K562 (cell line): ENCODE data around the gene TAF10. TPM values are rescaled to one million over a fixed set of nuclear protein-coding genes. Genes with fewer than 3 reads are reported as not detected.
A peak's percentile ranks its signal among the peaks of the same experiment; 100 is the strongest.

Experiments
- ATAC-seq: fragments of 200-7000 bp; cut with Tn5 transposase; 3 replicates; pipeline ENCODE4 v1.9.1; 2020; ENCODE audit warnings: moderate library complexity
- BruUV-seq: library from RNA; stranded (reverse); fragments of 400-500 nt; replicated peaks from 2 replicates; lab custom pipeline; 2021; lab: Mats Ljungman, UMichigan
- CTCF ChIA-PET: fragments of 300-600 bp; formaldehyde crosslinking; extraction: SDS; loops from one replicate; lab custom pipeline; 2021; ENCODE audit warnings: low intra/inter-chr PET ratio; lab: Yijun Ruan, JAX
- POLR2A ChIA-PET: fragments of 300-600, 350-650 bp; sonication (Branson Sonifier 250); formaldehyde crosslinking; extraction: SDS; loops from one replicate; lab custom pipeline; 2021; ENCODE audit warnings: antibody characterized with exemption, inconsistent platforms; lab: Yijun Ruan, JAX
- DNase-seq, 4 experiments: peaks; one replicate each; pipeline versions ENCODE4 v3.0.0 to v3.0.0-alpha.2; 2011 to 2018; ENCODE audit warnings: low spot score in 3 of 4, mixed read lengths in 3 of 4; ENCODE audit errors: extremely low read depth in 1 of 4
- FAIRE-seq: peaks from 2 replicates; lab custom pipeline; 2011; peaks lifted over from hg19 to GRCh38; lab: Jason Lieb, UNC
- H2AFZ ChIP-seq: 2 replicates; pipeline ENCODE4 v1.6.0; 2011; ENCODE audit warnings: low read depth, low read length, control low read depth, inconsistent platforms
- H3K27ac ChIP-seq: fragments of 200-600 bp; 3 replicates; pipeline ENCODE4 v1.8.0; 2011; ENCODE audit warnings: low read depth, mild to moderate bottlenecking, control low read depth, inconsistent platforms, low read length, moderate library complexity, mixed read lengths; ENCODE audit errors: extremely low read depth
- H3K27me3 ChIP-seq, 2 experiments: fragments of 300-600 bp in 1 of 2; 2 replicates in 1 of 2; 3 replicates in 1 of 2; pipeline versions ENCODE4 v1.6.0 to v1.8.0; 2011; ENCODE audit warnings: inconsistent platforms in 2 of 2, low read length in 2 of 2, mild to moderate bottlenecking in 1 of 2, mixed read lengths in 1 of 2, moderate library complexity in 1 of 2; ENCODE audit not compliant: control insufficient read depth in 2 of 2, insufficient read depth in 2 of 2
- H3K36me3 ChIP-seq: fragments of 300-600 bp; 3 replicates; pipeline ENCODE4 v1.8.0; 2011; ENCODE audit warnings: mild to moderate bottlenecking, low read length, inconsistent platforms; ENCODE audit not compliant: control insufficient read depth, insufficient read depth
- H3K4me1 ChIP-seq, 2 experiments: fragments of 200-600 bp in 1 of 2; replicated peaks in 1 of 2; 2 replicates in 1 of 2; 3 replicates in 1 of 2; pipeline versions ENCODE4 v1.5.1 to v1.8.0; 2011; ENCODE audit warnings: inconsistent platforms in 2 of 2, low read length in 2 of 2, mild to moderate bottlenecking in 1 of 2, mixed read lengths in 1 of 2, moderate library complexity in 1 of 2; ENCODE audit not compliant: control insufficient read depth in 2 of 2, insufficient read depth in 2 of 2
- H3K4me2 ChIP-seq: 2 replicates; pipeline ENCODE4 v1.6.1; 2011; ENCODE audit warnings: low read length, control low read depth, inconsistent platforms, mixed read lengths; ENCODE audit not compliant: insufficient read depth
- H3K4me3 ChIP-seq: fragments of 200-600 bp; sonication (generic), shearing (Covaris generic); 2 replicates; pipeline ENCODE4 v1.5.1; 2016; ENCODE audit warnings: control low read depth, inconsistent platforms
- H3K79me2 ChIP-seq: fragments of 200-600 bp; 3 replicates; pipeline ENCODE4 v1.8.0; 2011; ENCODE audit warnings: low read length, inconsistent platforms; ENCODE audit not compliant: control insufficient read depth, insufficient read depth
- H3K9ac ChIP-seq, 2 experiments: 2 replicates each; pipeline versions ENCODE4 v1.6.0 to v1.6.1; 2011; ENCODE audit warnings: low read depth in 2 of 2, low read length in 2 of 2, control low read depth in 1 of 2, inconsistent platforms in 1 of 2, mild to moderate bottlenecking in 1 of 2, mixed read lengths in 1 of 2; ENCODE audit not compliant: insufficient read depth in 1 of 2
- H3K9me1 ChIP-seq: one replicate; pipeline ENCODE4 v1.6.0; 2011; ENCODE audit warnings: inconsistent platforms, mild to moderate bottlenecking, low read length, moderate library complexity; ENCODE audit not compliant: control insufficient read depth, insufficient read depth
- H3K9me3 ChIP-seq: replicated peaks from 2 replicates; pipeline ENCODE4 v1.5.1; 2011; ENCODE audit warnings: low read depth, low read length, inconsistent platforms; ENCODE audit not compliant: control insufficient read depth, insufficient read depth
- H4K20me1 ChIP-seq: replicated peaks from 2 replicates; pipeline ENCODE4 v1.6.1; 2011; ENCODE audit warnings: low read length, inconsistent platforms, mixed read lengths; ENCODE audit not compliant: control insufficient read depth, insufficient read depth
- ARHGAP35 ChIP-seq: fragments of 450-650 bp; IDR thresholded peaks from 2 replicates; pipeline ENCODE4 v1.6.1; 2018; ENCODE audit not compliant: partially characterized antibody
- BACH1 ChIP-seq: fragments of 200-800 bp; sonication (Bioruptor generic); IDR thresholded peaks from 2 replicates; pipeline ENCODE4 v1.6.1; 2016; ENCODE audit warnings: missing genetic modification characterization, missing compliant biosample characterization
- ERF ChIP-seq: fragments of 450-650 bp; formaldehyde crosslinking; IDR thresholded peaks from 2 replicates; pipeline ENCODE4 v1.4.0; 2020; ENCODE audit warnings: mild to moderate bottlenecking, mixed read lengths
- HDAC1 ChIP-seq, 2 experiments: fragments of 450-650 bp; IDR thresholded peaks; 2 replicates each; pipeline ENCODE4 v1.6.1; 2016 to 2017; ENCODE audit warnings: inconsistent platforms in 1 of 2, mild to moderate bottlenecking in 1 of 2, moderate library complexity in 1 of 2
- NFE2 ChIP-seq: IDR thresholded peaks from 2 replicates; pipeline ENCODE4 v1.6.1; 2014; ENCODE audit warnings: antibody characterized with exemption, low read depth
- NFIC ChIP-seq: fragments of 450-650 bp; IDR thresholded peaks from 2 replicates; pipeline ENCODE4 v1.6.1; 2017; ENCODE audit warnings: mild to moderate bottlenecking, inconsistent platforms
- NFXL1 ChIP-seq: fragments of 450-650 bp; formaldehyde crosslinking; IDR thresholded peaks from 2 replicates; pipeline ENCODE4 v1.4.0; 2021; ENCODE audit warnings: mild to moderate bottlenecking
- PHB2 ChIP-seq: fragments of 450-650 bp; IDR thresholded peaks from 2 replicates; pipeline ENCODE4 v1.6.1; 2017; ENCODE audit warnings: low read depth
- POLR3A ChIP-seq: IDR thresholded peaks from 2 replicates; pipeline ENCODE4 v1.6.1; 2011; ENCODE audit warnings: borderline replicate concordance, mild to moderate bottlenecking, moderate library complexity; ENCODE audit not compliant: insufficient read length, insufficient read depth; ENCODE audit errors: extremely low read depth
- RBM17 ChIP-seq: fragments of 200-400 bp; formaldehyde crosslinking; IDR thresholded peaks from 2 replicates; pipeline ENCODE4 v1.6.1; 2017; ENCODE audit warnings: low read depth, mild to moderate bottlenecking, low read length, borderline replicate concordance
- TBP ChIP-seq: optimal IDR thresholded peaks from 2 replicates; pipeline ENCODE3; 2011; ENCODE audit warnings: low read depth, low read length, improper control_type of control experiment
- ZNF76 ChIP-seq: fragments of 250-450 bp; sonication (Bioruptor Pico); IDR thresholded peaks from 2 replicates; pipeline ENCODE4 v1.4.0; 2020; ENCODE audit warnings: mild to moderate bottlenecking, moderate library complexity, borderline replicate concordance
- WGBS: fragments of 100-300 bp; shearing (Covaris generic); methylation state at CpG from one replicate; pipeline ENCODE4 v1.1.6; 2016; ENCODE audit warnings: low coverage, mixed read lengths; ENCODE audit not compliant: insufficient coverage; ENCODE audit errors: missing lambda C conversion rate; 5-methylcytosine and 5-hydroxymethylcytosine counted together
- in situ Hi-C: fragments of 300-500 bp; cut with MboI; formaldehyde crosslinking; loops from 4 replicates; pipeline ENCODE4 v1.15.0; 2018; ENCODE audit warnings: inconsistent platforms, mixed read lengths
- intact Hi-C: fragments of 100-400 bp; cut with micrococcal nuclease; formaldehyde crosslinking; loops from 2 replicates; pipeline ENCODE4 v1.14.2; 2022
- polyA plus RNA-seq, 8 experiments: library from polyadenylated mRNA; depleted of rRNA in 4 of 8; stranded (reverse) in 5 of 8; unstranded in 3 of 8; fragments of >200 nt; fragmentation: Nextera tagmentation in 2 of 8; fragmentation: Illumina TruSeq in 1 of 8; extraction: Ambion mirVana in 2 of 8; extraction: Trizol in 1 of 8; gene quantifications; 2 replicates each; pipeline versions ENCODE4 v1.2.1 to v1.2.3, GENCODE V29; 2011 to 2014; ENCODE audit warnings: inconsistent platforms in 1 of 8, missing spikeins in 1 of 8
- total RNA-seq, 7 experiments: library from RNA; depleted of rRNA in 6 of 7; stranded (reverse); fragments of >200 nt in 6 of 7; fragmentation: Illumina TruSeq in 2 of 7; extraction: Trizol in 2 of 7; gene quantifications; 2 replicates each; pipeline versions ENCODE4 v1.2.1 to v1.2.3, GENCODE V29; 2011 to 2021; ENCODE audit warnings: low replicate concordance in 1 of 7
- TF ChIP-seq, protein P1 (sequence below), 2 experiments: fragments of 450-650 bp in 1 of 2; sonication (generic) in 1 of 2; formaldehyde crosslinking in 1 of 2; IDR thresholded peaks in 1 of 2; conservative IDR thresholded peaks in 1 of 2; 2 replicates each; pipeline versions ENCODE4 v1.6.1 to v1.8.1; 2016 to 2023; ENCODE audit warnings: mild to moderate bottlenecking in 2 of 2, moderate library complexity in 2 of 2, inconsistent platforms in 1 of 2, missing genetic modification reagents in 1 of 2

TAF10 gene
- total and polyA plus RNA-seq, 9 of the 15 experiments (the other 6 are each of a cell fraction or from before 2014, with no cell fraction given) = 19.5 to 197 (median 121) TPM

DNA sequence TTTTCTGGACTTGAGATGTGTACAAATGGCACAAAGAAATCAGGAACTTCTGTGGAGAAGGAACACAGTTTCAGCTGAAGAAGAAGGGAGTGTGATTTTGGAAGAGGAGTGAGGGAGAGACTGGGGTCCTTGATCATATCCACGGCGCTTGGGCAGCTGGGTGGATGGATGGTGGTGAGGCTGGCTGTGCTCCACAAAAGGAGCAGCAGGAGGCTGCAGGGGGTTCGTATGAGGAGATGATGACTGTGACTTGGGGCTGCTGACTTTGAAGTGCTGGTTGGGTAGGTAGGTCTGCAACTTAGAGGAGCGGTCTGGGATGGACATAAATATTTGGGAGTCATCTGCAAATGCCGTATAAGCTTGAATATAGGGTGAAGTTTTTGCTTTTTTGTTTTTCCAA, 44.9 kb upstream of the TAF10 start:
- WGBS = 48% methylated on average over 5 of the region's 5 CpGs
- in situ Hi-C loops = no loop called here

DNA sequence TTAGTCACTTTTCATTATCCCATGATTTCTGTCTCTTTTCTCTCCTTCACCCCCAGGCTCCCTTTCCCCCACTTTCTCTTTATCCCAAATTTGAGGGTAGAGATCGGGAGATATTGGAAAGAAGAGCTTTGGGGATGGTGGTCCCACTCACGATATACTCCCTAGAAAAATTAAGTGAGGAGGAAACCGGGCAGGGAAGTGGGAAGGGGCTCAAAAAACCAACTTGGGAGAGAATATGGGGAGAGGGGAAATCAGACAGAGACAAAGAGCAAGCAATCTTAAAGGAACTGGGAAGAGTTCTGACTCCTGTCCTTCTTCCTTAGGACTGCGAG, 44.5 kb upstream of the TAF10 start:
- Histone ChIP-seq H3K9ac (no peak overlapping the region), H3K4me3 (no peak overlapping the region), H3K79me2 (no peaks in the 10 kb centered on the region), H2AFZ (no peak overlapping the region), H3K9me3 (no peaks in the 10 kb centered on the region), H4K20me1 (no peaks in the 10 kb centered on the region), H3K27me3 (no peaks in the 10 kb centered on the region), H3K36me3 (no peaks in the 10 kb centered on the region), H3K4me2 (no peak overlapping the region), H3K27ac (no peak overlapping the region), H3K9me1 (no peaks in the 10 kb centered on the region), H3K4me1 (peaks cover 1 to 9% of the 10 kb centered on the region in 2 experiments; a peak in 4 of 5 replicates)
- BruUV-seq = no TSS peak
- POLR2A ChIA-PET = interaction anchor here (0.6 to 1.3 kb wide), 2 partner anchors 11 to 26 kb away, joined by 3 to 6 read pairs; no protein-coding TSS in a partner anchor
- intact Hi-C loops (no loop called here), in situ Hi-C loops (no loop called here)
- CTCF ChIA-PET = no interaction called here
- DNase-seq (no peak), ATAC-seq (no peak), FAIRE-seq (no peak)
- peak; percentile 0 for TF ChIP-seq ARHGAP35
- TF ChIP-seq, protein P1, sequence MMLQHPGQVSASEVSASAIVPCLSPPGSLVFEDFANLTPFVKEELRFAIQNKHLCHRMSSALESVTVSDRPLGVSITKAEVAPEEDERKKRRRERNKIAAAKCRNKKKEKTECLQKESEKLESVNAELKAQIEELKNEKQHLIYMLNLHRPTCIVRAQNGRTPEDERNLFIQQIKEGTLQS (IDR thresholded peaks at IDR 0.05) = no peak
- TF ChIP-seq, protein P1 (CRISPR knock-in tag; conservative IDR thresholded peaks at IDR 0.05) = no peak
- 22% methylated on average over 4 of the region's 4 CpGs for WGBS

More for the DNA sequence above, 44.9 kb upstream of the TAF10 start:
- BruUV-seq = no TSS peak
- Histone ChIP-seq H3K27ac (no peak overlapping the region), H3K9me3 (no peaks in the 10 kb centered on the region), H3K27me3 (no peaks in the 10 kb centered on the region), H3K9ac (no peak overlapping the region), H3K4me1 (peaks cover 0 to 9% of the 10 kb centered on the region in 2 experiments; a peak in 3 of 5 replicates), H4K20me1 (no peaks in the 10 kb centered on the region), H2AFZ (no peak overlapping the region), H3K4me3 (no peak overlapping the region), H3K4me2 (no peak overlapping the region), H3K36me3 (no peaks in the 10 kb centered on the region), H3K9me1 (no peaks in the 10 kb centered on the region), H3K79me2 (no peaks in the 10 kb centered on the region)
- POLR2A ChIA-PET = interaction anchor here (0.6 to 1.3 kb wide), 2 partner anchors 11 to 26 kb away, joined by 3 to 6 read pairs; no protein-coding TSS in a partner anchor
- peak; percentile 38; the same call in 2 of the 3 replicates for ATAC-seq
- intact Hi-C loops = no loop called here
- CTCF ChIA-PET = no interaction called here
- TF ChIP-seq HDAC1 (IDR thresholded peaks at IDR 0.05) (no peak), BACH1 (tag) (no peak), ERF (CRISPR knock-in tag) (no peak), PHB2 (no peak), ZNF76 (CRISPR knock-in tag) (no peak), NFIC (no peak), NFE2 (no peak), POLR3A (no peak), NFXL1 (CRISPR knock-in tag) (no peak), TBP (no peak), ARHGAP35 (no peak), RBM17 (no peak)
- no peak for FAIRE-seq
- no peak for DNase-seq
